ENCODE data around the gene ZCCHC4. TPM values are rescaled to one million over a fixed set of nuclear protein-coding genes. Genes with fewer than 3 reads are reported as not detected.

Gene ZCCHC4
- total RNA-seq (10 to 100 TPM in 3 of 5 donors, 1 to 10 TPM in 2; 2.6 to 30.9 (median 13.9) TPM), polyA plus RNA-seq (1 to 10 TPM; 3.4 to 5.3 (median 3.5) TPM)
- long read RNA-seq, donor 1, result 0 reads
- long read RNA-seq, donor 2, partial matches to known transcripts, result 0 of 1 reads
- long read RNA-seq, donor 2, other reads (novel, unspliced or antisense), result 0 of 1 reads
- long read RNA-seq, donor 3, partial matches to known transcripts, result 0 of 1 reads
- long read RNA-seq, donor 3, other reads (novel, unspliced or antisense), result 0 of 1 reads
- long read RNA-seq, donor 4, partial matches to known transcripts, result 0 of 1 reads
- long read RNA-seq, donor 4, other reads (novel, unspliced or antisense), result 0 of 1 reads
- long read RNA-seq, donor 5, partial matches to known transcripts, result 0 of 3 reads
- long read RNA-seq, donor 5, other reads (novel, unspliced or antisense), result 0 of 3 reads
- long read RNA-seq, donor 6, result 0 reads
- long read RNA-seq, donor 7, partial matches to known transcripts, result 0 of 4 reads
- long read RNA-seq, donor 7, other reads (novel, unspliced or antisense), result 0 of 4 reads
- long read RNA-seq, donor 8, partial matches to known transcripts, result 0 of 1 reads
- long read RNA-seq, donor 8, other reads (novel, unspliced or antisense), result 0 of 1 reads
- long read RNA-seq, donor 9, partial matches to known transcripts, result 0 of 2 reads
- long read RNA-seq, donor 9, other reads (novel, unspliced or antisense), result 0 of 2 reads
- long read RNA-seq, donor 10, partial matches to known transcripts, result 0 of 1 reads
- long read RNA-seq, donor 10, other reads (novel, unspliced or antisense), result 0 of 1 reads

- Histone ChIP-seq H3K27ac (peak within 1 kb of the TSS; percentile 80 to 89 (median 82)), H3K36me3 (peaks cover 9 to 30% (median 20%) of the 10 kb centered on the region in 4 donors), H3K4me3 (peak within 1 kb of the TSS; percentile 56 to 87 (median 80)), H3K27me3 (no peaks in the 10 kb centered on the region), H3K4me1 (peaks cover 9 to 31% (median 20%) of the 10 kb centered on the region in 4 donors), H3K9me3 (no peaks in the 10 kb centered on the region)
- intact Hi-C loops (cut with DNase I; ENCODE audit: low total_unique reads), result no loop called here
- peak; percentile 94 to 96 for DNase-seq
- peak in 1 of 4 donors; percentile 43 for TF ChIP-seq POLR2A (IDR thresholded peaks at IDR 0.05)
- peak in 5 of 7 experiments; percentile 75 to 97 (median 94) for TF ChIP-seq CTCF (IDR thresholded peaks at IDR 0.05)
- no peak for TF ChIP-seq EP300 (IDR thresholded peaks at IDR 0.05)
- peak; percentile 45 to 91 (median 60) for TF ChIP-seq POLR2AphosphoS5 (IDR thresholded peaks at IDR 0.05)
- WGBS, 5 donors, result 0 to 2% (median 1%) methylated on average over 25 to 40 of the region's 40 CpGs
Measured at GRCh38 chr4:25312496-25313200, at the start of gene ZCCHC4. Gene ZCCHC4, plus strand, starts transcription at chr4:25312774. Its CDS starts 36 bp downstream, at chr4:25312810.

- Histone ChIP-seq H3K27me3 (no peaks in the 10 kb centered on the region), H3K36me3 (peaks cover 11 to 76% (median 50%) of the 10 kb centered on the region in 4 donors), H3K4me1 (no peaks in the 10 kb centered on the region), H3K27ac (no peak overlapping the region), H3K4me3 (no peak overlapping the region), H3K9me3 (no peaks in the 10 kb centered on the region)
- DNase-seq, result no peak
- intact Hi-C loops (cut with DNase I; ENCODE audit: low total_unique reads), result no loop called here
- WGBS, 5 donors, result 97 to 100% (median 98%) methylated on average over 3 of the region's 3 CpGs
- TF ChIP-seq POLR2AphosphoS5 (IDR thresholded peaks at IDR 0.05) (no peak), EP300 (IDR thresholded peaks at IDR 0.05) (no peak), POLR2A (IDR thresholded peaks at IDR 0.05) (no peak), CTCF (IDR thresholded peaks at IDR 0.05) (no peak)
Measured at GRCh38 chr4:25271866-25272265, 40.7 kb upstream of the ZCCHC4 start.

DNA sequence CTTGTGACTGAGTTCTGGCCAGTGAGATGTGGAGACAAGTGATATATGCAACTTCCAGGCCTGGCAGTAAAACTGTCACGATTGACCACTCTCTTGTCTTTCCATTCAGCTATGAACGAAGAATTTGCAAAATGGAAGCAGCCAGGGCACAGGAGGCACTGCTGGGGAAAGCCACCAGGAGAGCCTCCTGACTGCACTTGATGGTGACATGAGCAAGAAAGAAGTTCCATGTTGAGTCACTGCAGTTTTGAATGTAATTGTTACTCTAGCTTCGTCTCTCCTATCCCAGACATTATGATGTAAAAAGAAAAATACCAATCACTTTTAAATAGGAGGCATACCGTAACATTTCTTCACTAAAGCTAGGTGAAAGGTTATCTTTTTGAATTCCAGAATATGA is 32.4 kb upstream of the ZCCHC4 start:
- Histone ChIP-seq H3K9me3 (no peaks in the 10 kb centered on the region), H3K36me3 (peaks cover 0 to 53% (median 43%) of the 10 kb centered on the region in 4 donors), H3K4me1 (peaks cover 0 to 9% (median 6%) of the 10 kb centered on the region in 4 donors), H3K27me3 (no peaks in the 10 kb centered on the region), H3K27ac (no peak overlapping the region), H3K4me3 (no peak overlapping the region)
- no peak for TF ChIP-seq EP300 (IDR thresholded peaks at IDR 0.05)
- TF ChIP-seq POLR2A (IDR thresholded peaks at IDR 0.05), result no peak
- TF ChIP-seq POLR2AphosphoS5 (IDR thresholded peaks at IDR 0.05), result no peak
- no peak for TF ChIP-seq CTCF (IDR thresholded peaks at IDR 0.05)
- WGBS, 5 donors, result 79 to 94% (median 83%) methylated on average over 4 of the region's 4 CpGs
- no peak for DNase-seq
- intact Hi-C loops (cut with DNase I; ENCODE audit: low total_unique reads), result no loop called here

DNA sequence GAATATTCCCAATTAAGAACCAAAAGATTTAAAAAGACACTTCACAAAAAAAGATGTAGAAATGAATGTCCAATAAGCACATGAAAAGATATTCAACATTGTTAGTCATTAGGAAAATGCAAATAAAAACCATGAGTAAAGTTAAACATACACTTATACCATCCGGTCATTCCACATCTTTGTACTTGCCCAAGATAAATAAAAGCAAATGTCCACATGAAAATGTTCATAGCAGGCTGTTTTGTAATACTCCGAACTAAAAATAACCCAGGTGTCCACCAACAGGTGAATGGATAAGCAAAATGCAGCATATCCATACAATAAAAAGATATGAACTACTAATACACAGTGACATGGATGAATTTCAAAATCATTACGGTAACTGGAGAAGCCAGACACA is 28.6 kb upstream of the ZCCHC4 start:
- intact Hi-C loops (cut with DNase I; ENCODE audit: low total_unique reads), result no loop called here
- H3K27me3 ChIP-seq, result no peaks in the 10 kb centered on the region
- peak overlapping the region in 1 of 5 donors; percentile 39 for H3K27ac ChIP-seq
- peaks cover 0 to 9% (median 6%) of the 10 kb centered on the region in 4 donors for H3K4me1 ChIP-seq
- peaks cover 0 to 5% (median 2%) of the 10 kb centered on the region in 4 donors for H3K9me3 ChIP-seq
- peak in 1 of 2 donors; percentile 39 for DNase-seq
- no peak overlapping the region for H3K4me3 ChIP-seq
- WGBS, 5 donors, result 28 to 50% (median 43%) methylated on average over 3 of the region's 3 CpGs
- peaks cover 0 to 24% (median 20%) of the 10 kb centered on the region in 4 donors for H3K36me3 ChIP-seq
- TF ChIP-seq CTCF (IDR thresholded peaks at IDR 0.05) (no peak), POLR2AphosphoS5 (IDR thresholded peaks at IDR 0.05) (no peak), EP300 (IDR thresholded peaks at IDR 0.05) (no peak), POLR2A (IDR thresholded peaks at IDR 0.05) (no peak)

Measured in stomach (tissue), 19 donors.